Thymus (tissue), 11 donors: ENCODE measurements around the gene LRFN4. TPM values are rescaled to one million over a fixed set of nuclear protein-coding genes. Genes with fewer than 3 reads are reported as not detected.

Experiments used
- DNase-seq, 9 donors: peaks; one replicate each; pipeline ENCODE4 v3.0.0-alpha.2; 2013; ENCODE audit warnings: low spot score in 9 of 9, low read depth in 6 of 9, missing footprints in 1 of 9
- H3K27ac ChIP-seq, 2 donors: one replicate each; pipeline ENCODE4 v1.5.1; 2013; ENCODE audit warnings: control low read depth in 1 of 2, low read depth in 1 of 2, low read length in 1 of 2, mild to moderate bottlenecking in 1 of 2, moderate library complexity in 1 of 2
- H3K27me3 ChIP-seq, 2 donors: one replicate each; pipeline ENCODE4 v1.5.1; 2013; ENCODE audit warnings: low read length in 1 of 2; ENCODE audit not compliant: control insufficient read depth in 2 of 2, insufficient read depth in 1 of 2
- H3K36me3 ChIP-seq, 2 donors: one replicate each; pipeline ENCODE4 v1.5.1; 2013; ENCODE audit warnings: low read length in 1 of 2, mild to moderate bottlenecking in 1 of 2, moderate library complexity in 1 of 2; ENCODE audit not compliant: control insufficient read depth in 2 of 2, insufficient read depth in 2 of 2
- H3K4me1 ChIP-seq, 2 donors: one replicate each; pipeline ENCODE4 v1.5.1; 2013; ENCODE audit warnings: low read length in 2 of 2; ENCODE audit not compliant: control insufficient read depth in 2 of 2, insufficient read depth in 2 of 2
- H3K4me3 ChIP-seq, 2 donors: one replicate each; pipeline ENCODE4 v1.5.1; 2013; ENCODE audit warnings: low read length in 2 of 2, control low read depth in 1 of 2, mild to moderate bottlenecking in 1 of 2
- H3K9me3 ChIP-seq, 2 donors: one replicate each; pipeline ENCODE4 v1.5.1; 2013; ENCODE audit warnings: low read length in 1 of 2, mild to moderate bottlenecking in 1 of 2; ENCODE audit not compliant: control insufficient read depth in 2 of 2, insufficient read depth in 1 of 2
- WGBS: extraction: QIAGEN DNeasy Blood & Tissue Kit; methylation state at CpG from one replicate; pipeline ENCODE4 v1.1.7; 2013; 5-methylcytosine and 5-hydroxymethylcytosine counted together
- polyA plus RNA-seq: library from polyadenylated mRNA; stranded (reverse); fragments of 200-250 nt; gene quantifications from one replicate; pipeline ENCODE4 v1.2.3, GENCODE V29; 2013
- total RNA-seq: library from RNA; stranded (reverse); fragments of 120-200 nt; gene quantifications from one replicate; pipeline ENCODE4 v1.2.4, GENCODE V29; 2013
- donor health status: healthy.

Gene LRFN4
- total and polyA plus RNA-seq, 2 donors: 10.7 to 20.1 TPM

- WGBS: 84% methylated on average over 11 of the region's 11 CpGs
- Histone ChIP-seq H3K36me3 (no peaks in the 10 kb centered on the region), H3K27ac (no peak overlapping the region), H3K4me1 (peaks cover 7 to 12% of the 10 kb centered on the region in 2 donors), H3K27me3 (no peaks in the 10 kb centered on the region), H3K9me3 (no peaks in the 10 kb centered on the region), H3K4me3 (no peak overlapping the region)
- no peak for DNase-seq
Measured at GRCh38 chr11:66885950-66886440, 29.1 kb downstream of the LRFN4 start.

GRCh38 chr11:66886671-66887221 is 29.9 kb downstream of the LRFN4 start:
- 93% methylated on average over 15 of the region's 15 CpGs for WGBS
- Histone ChIP-seq H3K9me3 (no peaks in the 10 kb centered on the region), H3K36me3 (no peaks in the 10 kb centered on the region), H3K27ac (no peak overlapping the region), H3K4me3 (no peak overlapping the region), H3K4me1 (peaks cover 3 to 5% of the 10 kb centered on the region in 2 donors), H3K27me3 (no peaks in the 10 kb centered on the region)
- DNase-seq: no peak

GRCh38 chr11:66887526-66887925 is 30.7 kb downstream of the LRFN4 start:
- Histone ChIP-seq H3K9me3 (no peaks in the 10 kb centered on the region), H3K36me3 (no peaks in the 10 kb centered on the region), H3K27me3 (no peaks in the 10 kb centered on the region), H3K4me3 (no peak overlapping the region), H3K27ac (no peak overlapping the region), H3K4me1 (peaks cover 3% of the 10 kb centered on the region in 2 donors)
- 96% methylated on average over 11 of the region's 11 CpGs for WGBS
- DNase-seq: no peak

- Histone ChIP-seq H3K4me3 (no peak overlapping the region), H3K9me3 (no peaks in the 10 kb centered on the region), H3K4me1 (no peaks in the 10 kb centered on the region), H3K27ac (no peak overlapping the region), H3K27me3 (no peaks in the 10 kb centered on the region), H3K36me3 (no peaks in the 10 kb centered on the region)
- no peak for DNase-seq
- 96% methylated on average over 10 of the region's 10 CpGs for WGBS
Measured at GRCh38 chr11:66888282-66888681, 31.4 kb downstream of the LRFN4 start.

- DNase-seq: no peak
- 90% methylated on average over 8 of the region's 8 CpGs for WGBS
- Histone ChIP-seq H3K36me3 (no peaks in the 10 kb centered on the region), H3K27me3 (no peaks in the 10 kb centered on the region), H3K9me3 (no peaks in the 10 kb centered on the region), H3K27ac (no peak overlapping the region), H3K4me3 (no peak overlapping the region), H3K4me1 (no peaks in the 10 kb centered on the region)
Measured at GRCh38 chr11:66889960-66890359, 33.1 kb downstream of the LRFN4 start.

GRCh38 chr11:66891851-66892660 is 35.2 kb downstream of the LRFN4 start:
- Histone ChIP-seq H3K4me1 (no peaks in the 10 kb centered on the region), H3K27ac (no peak overlapping the region), H3K9me3 (no peaks in the 10 kb centered on the region), H3K4me3 (no peak overlapping the region), H3K27me3 (no peaks in the 10 kb centered on the region), H3K36me3 (no peaks in the 10 kb centered on the region)
- WGBS: 83% methylated on average over 14 of the region's 14 CpGs
- DNase-seq: no peak

- no peaks in the 10 kb centered on the region for H3K9me3 ChIP-seq
- no peak overlapping the region for H3K4me3 ChIP-seq
- H3K36me3 ChIP-seq: no peaks in the 10 kb centered on the region
- H3K27me3 ChIP-seq: no peaks in the 10 kb centered on the region
- DNase-seq: no peak
- H3K27ac ChIP-seq: no peak overlapping the region
- WGBS: 88% methylated on average over 6 of the region's 6 CpGs
- no peaks in the 10 kb centered on the region for H3K4me1 ChIP-seq
Measured at GRCh38 chr11:66892911-66893310, 36.0 kb downstream of the LRFN4 start.

GRCh38 chr11:66894141-66894540 is 37.3 kb downstream of the LRFN4 start:
- 85% methylated on average over 2 of the region's 2 CpGs for WGBS
- no peak for DNase-seq

GRCh38 chr11:66901964-66902390 is 45.1 kb downstream of the LRFN4 start:
- Histone ChIP-seq H3K4me3 (no peak overlapping the region), H3K27me3 (no peaks in the 10 kb centered on the region), H3K4me1 (peaks cover 0 to 3% of the 10 kb centered on the region in 2 donors), H3K9me3 (no peaks in the 10 kb centered on the region), H3K36me3 (no peaks in the 10 kb centered on the region), H3K27ac (no peak overlapping the region)
- no peak for DNase-seq
- WGBS: 96% methylated on average over 7 of the region's 7 CpGs

More at GRCh38 chr11:66894141-66894540, 37.3 kb downstream of the LRFN4 start:
- Histone ChIP-seq H3K4me1 (no peaks in the 10 kb centered on the region), H3K27me3 (no peaks in the 10 kb centered on the region), H3K27ac (no peak overlapping the region), H3K4me3 (no peak overlapping the region), H3K36me3 (no peaks in the 10 kb centered on the region), H3K9me3 (no peaks in the 10 kb centered on the region)
